ENCODE results near the gene TSPAN16.

- TF ChIP-seq CTCF (IDR thresholded peaks at IDR 0.05; ENCODE audit: borderline replicate concordance, extremely low read depth, low read length, poor library complexity, severe bottlenecking) (no peak), EZH2 (IDR thresholded peaks at IDR 0.05; ENCODE audit: borderline replicate concordance, low read depth, low read length, severe bottlenecking) (no peak)
Observed at GRCh38 chr19:11361771-11362731, 66.1 kb downstream of the TSPAN16 start.

All from DND-41 (cell line).